ENCODE results near the gene ADGRG6. TPM values are rescaled to one million over a fixed set of nuclear protein-coding genes. Genes with fewer than 3 reads are reported as not detected.
A peak's percentile ranks its signal among the peaks of the same experiment; 100 is the strongest.

Gene ADGRG6
- total RNA-seq, 1 donor from 2014 or later: 7.7 TPM

DNA sequence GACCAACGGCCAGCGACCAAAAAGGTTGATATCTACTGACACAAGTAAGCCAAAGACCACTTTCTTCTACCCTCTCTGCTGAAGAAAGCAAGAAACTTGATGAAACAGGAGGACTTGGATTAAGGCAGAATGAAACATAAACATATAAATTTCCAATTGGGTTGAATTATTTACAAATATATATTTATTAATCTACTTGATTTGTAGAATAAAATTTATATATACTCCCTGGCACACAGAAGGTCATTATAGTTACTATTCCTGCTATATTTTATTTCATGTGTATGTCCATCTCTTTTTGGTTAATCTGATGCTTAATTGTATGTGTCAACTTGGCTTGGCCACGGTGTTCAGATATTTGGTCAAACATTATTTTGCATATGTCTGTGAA, 4.2 kb upstream of the ADGRG6 start:
- H3K9me3 ChIP-seq: no peaks in the 10 kb centered on the region
- no peaks in the 10 kb centered on the region for H3K27me3 ChIP-seq
- peaks cover 0 to 4% of the 10 kb centered on the region in 2 donors for H3K4me1 ChIP-seq
- H3K4me3 ChIP-seq: no peak overlapping the region
- no peak for DNase-seq (ENCODE audit: low spot score in 2 of 2)
- no peak overlapping the region for H3K27ac ChIP-seq
- intact Hi-C loops (cut with DNase I): no loop called here
- H3K36me3 ChIP-seq: no peaks in the 10 kb centered on the region
- TF ChIP-seq, protein P1, sequence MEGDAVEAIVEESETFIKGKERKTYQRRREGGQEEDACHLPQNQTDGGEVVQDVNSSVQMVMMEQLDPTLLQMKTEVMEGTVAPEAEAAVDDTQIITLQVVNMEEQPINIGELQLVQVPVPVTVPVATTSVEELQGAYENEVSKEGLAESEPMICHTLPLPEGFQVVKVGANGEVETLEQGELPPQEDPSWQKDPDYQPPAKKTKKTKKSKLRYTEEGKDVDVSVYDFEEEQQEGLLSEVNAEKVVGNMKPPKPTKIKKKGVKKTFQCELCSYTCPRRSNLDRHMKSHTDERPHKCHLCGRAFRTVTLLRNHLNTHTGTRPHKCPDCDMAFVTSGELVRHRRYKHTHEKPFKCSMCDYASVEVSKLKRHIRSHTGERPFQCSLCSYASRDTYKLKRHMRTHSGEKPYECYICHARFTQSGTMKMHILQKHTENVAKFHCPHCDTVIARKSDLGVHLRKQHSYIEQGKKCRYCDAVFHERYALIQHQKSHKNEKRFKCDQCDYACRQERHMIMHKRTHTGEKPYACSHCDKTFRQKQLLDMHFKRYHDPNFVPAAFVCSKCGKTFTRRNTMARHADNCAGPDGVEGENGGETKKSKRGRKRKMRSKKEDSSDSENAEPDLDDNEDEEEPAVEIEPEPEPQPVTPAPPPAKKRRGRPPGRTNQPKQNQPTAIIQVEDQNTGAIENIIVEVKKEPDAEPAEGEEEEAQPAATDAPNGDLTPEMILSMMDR (IDR thresholded peaks at IDR 0.05): no peak

DNA sequence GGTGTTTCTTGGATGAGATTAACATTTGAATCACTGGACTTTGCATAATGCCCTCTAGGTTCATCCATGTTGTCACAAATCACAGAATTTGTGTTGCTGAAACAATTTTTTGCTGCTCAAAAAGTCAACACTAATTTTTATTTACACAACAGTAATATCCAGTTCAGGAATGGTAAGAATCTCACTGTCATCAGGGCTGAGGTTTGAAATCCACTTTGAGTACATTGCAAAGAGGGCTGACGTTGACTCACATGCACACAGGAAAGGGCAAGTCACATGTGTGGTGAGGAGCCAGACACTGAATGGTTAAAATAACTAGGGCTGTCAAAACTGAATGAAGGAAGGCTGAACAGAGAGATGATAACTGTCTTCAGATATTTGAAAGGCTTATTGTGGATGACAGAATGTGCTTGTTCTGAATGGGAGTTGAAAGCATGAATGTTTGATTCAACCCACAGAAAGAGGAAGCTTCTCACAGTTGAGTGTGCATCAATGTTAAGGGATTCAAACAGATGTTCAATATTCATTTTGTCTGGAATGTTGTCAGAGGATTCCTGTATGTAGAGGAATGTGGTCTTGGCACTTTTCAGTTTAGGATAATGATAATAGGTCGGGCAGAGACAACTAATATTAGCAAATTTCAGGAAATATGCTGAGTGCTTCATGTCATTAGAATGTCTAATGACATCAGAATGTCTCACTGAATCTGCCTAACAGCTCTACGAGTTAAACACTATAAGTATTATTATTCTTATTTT, 3.6 kb upstream of the ADGRG6 start:
- Histone ChIP-seq H3K4me3 (no peak overlapping the region), H3K27me3 (no peaks in the 10 kb centered on the region), H3K27ac (no peak overlapping the region), H3K36me3 (no peaks in the 10 kb centered on the region), H3K4me1 (peaks cover 0 to 4% of the 10 kb centered on the region in 2 donors), H3K9me3 (no peaks in the 10 kb centered on the region)
- DNase-seq (ENCODE audit: low spot score in 2 of 2): no peak
- TF ChIP-seq, protein P1 (IDR thresholded peaks at IDR 0.05): no peak
- intact Hi-C loops (cut with DNase I): no loop called here

DNA sequence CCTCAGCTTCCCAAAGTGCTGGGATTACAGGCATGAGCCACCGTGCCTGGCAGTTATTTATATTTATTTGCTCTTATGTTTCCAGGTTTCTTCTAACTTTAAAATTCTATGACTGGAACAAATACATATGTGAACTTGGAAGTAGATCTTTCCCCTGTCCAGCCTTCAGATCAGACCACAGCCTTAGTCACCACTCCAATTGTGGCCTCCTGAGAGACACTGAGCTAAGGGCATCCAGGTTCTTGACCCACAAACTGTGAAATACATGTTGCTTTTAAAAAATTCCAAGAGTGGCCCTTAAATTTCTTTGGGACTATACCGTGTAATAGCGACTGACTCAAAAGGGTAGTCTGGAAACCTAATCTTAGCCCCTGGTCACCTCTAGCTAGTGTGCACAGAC, 1.5 kb upstream of the ADGRG6 start:
- Histone ChIP-seq H3K4me1 (peaks cover 0 to 4% of the 10 kb centered on the region in 2 donors), H3K4me3 (no peak overlapping the region), H3K9me3 (no peaks in the 10 kb centered on the region), H3K36me3 (no peaks in the 10 kb centered on the region), H3K27ac (no peak overlapping the region), H3K27me3 (no peaks in the 10 kb centered on the region)
- intact Hi-C loops (cut with DNase I): no loop called here
- TF ChIP-seq, protein P1 (IDR thresholded peaks at IDR 0.05): no peak
- no peak for DNase-seq (ENCODE audit: low spot score in 2 of 2)

DNA sequence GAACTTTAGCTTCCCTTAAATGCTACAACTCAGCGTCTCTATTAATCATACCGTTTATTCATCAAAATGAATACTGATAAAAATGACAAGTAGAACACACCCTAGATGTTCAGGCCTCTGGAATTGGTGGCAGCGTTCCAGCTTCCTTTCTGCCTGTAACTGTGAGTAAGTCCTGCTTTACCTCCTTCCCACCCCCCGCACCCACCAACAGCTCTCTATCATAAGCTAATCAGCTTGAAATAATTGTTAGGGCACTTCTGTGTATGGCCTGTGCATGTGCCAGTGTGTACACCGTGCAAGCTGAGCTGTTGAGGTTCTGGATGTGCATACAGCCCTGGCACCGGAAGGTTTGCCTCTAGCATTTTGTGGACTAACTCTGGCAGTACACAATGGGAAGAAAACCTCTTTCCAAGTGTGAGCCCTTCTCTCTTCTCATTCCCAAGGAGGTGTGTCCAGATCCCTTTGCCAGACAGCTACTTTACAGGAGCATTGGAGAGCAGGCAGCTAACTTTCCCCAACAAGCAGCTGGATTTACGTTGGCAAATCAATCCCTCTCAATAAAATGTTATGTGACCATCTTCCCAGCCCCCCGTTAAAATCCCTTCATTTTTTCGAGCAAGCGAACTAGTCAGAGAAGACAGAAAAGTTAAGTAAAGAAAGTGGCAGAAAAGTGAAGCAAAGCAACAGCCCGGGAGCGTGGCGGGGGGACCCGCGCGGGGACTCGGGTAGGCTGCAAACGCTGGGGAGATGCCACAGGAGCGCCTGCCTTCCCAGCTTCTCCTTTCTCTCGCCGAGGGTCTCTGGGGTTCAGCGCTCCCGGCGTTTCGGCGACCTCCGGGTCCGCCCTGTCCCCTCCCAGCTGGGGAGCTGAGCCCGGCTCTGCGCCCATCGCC, 803 bp upstream of the ADGRG6 start:
- no peak for DNase-seq (ENCODE audit: low spot score in 2 of 2)
- TF ChIP-seq, protein P1 (IDR thresholded peaks at IDR 0.05): no peak
- Histone ChIP-seq H3K4me1 (peaks cover 0 to 4% of the 10 kb centered on the region in 2 donors), H3K36me3 (no peaks in the 10 kb centered on the region), H3K27me3 (no peaks in the 10 kb centered on the region), H3K27ac (no peak overlapping the region), H3K4me3 (peak overlapping the region; percentile 53 to 69), H3K9me3 (no peaks in the 10 kb centered on the region)
- intact Hi-C loops (cut with DNase I): no loop called here

DNA sequence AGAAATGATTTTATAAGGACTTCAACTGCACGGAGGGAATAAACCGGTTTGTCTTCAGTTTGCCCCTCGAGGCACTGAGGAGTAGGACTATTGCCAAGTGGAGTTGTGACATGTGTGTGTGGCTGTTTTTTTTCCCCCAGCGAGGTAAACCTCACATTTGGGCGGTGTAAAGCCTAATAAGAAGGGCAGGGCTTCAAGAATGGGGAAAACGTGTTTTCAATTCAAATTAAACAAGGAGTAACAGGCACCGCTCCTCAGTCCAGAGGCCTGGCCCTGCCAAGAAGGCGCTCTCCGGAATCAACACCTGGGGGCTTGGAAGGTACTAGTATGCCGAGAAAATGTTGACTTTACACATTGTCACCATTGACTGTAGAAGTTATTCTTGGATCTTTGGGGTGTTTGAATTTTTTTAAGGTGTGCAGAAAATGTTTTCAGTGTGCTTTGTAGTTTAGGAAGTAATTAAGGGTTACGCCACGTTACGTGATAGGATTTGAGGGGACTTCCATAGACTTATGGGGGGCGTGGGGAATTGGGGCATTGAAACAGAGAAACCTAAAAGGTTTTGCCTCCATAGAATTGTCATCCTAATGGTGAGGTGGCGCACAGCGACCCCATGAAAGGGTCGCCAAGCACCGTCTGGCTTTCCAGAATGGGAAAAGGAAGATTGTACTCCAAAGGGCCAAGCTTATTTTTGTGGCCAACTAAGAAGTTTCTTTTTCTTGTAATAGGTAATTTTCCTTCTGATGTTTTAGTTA, 791 bp downstream of the ADGRG6 start:
- Histone ChIP-seq H3K9me3 (no peaks in the 10 kb centered on the region), H3K36me3 (no peaks in the 10 kb centered on the region), H3K4me3 (peak overlapping the region; percentile 53 to 69), H3K27ac (no peak overlapping the region), H3K4me1 (peaks cover 0 to 4% of the 10 kb centered on the region in 2 donors), H3K27me3 (no peaks in the 10 kb centered on the region)
- intact Hi-C loops (cut with DNase I): no loop called here
- TF ChIP-seq, protein P1 (IDR thresholded peaks at IDR 0.05): no peak
- DNase-seq (ENCODE audit: low spot score in 2 of 2): no peak

Data from ascending aorta (tissue), 2 donors.